Ovary (tissue), 3 donors: ENCODE data around the gene ANO2.

Experiments used
- EP300 ChIP-seq: sonication (generic); formaldehyde crosslinking; IDR thresholded peaks from one replicate; pipeline ENCODE4 v1.6.1; 2017; ENCODE audit warnings: antibody characterized with exemption
- POLR2A ChIP-seq: fragments of 450-650 bp; IDR thresholded peaks from one replicate; pipeline ENCODE4 v1.6.1; 2017; ENCODE audit warnings: antibody characterized with exemption, mild to moderate bottlenecking, moderate library complexity
- TF ChIP-seq, protein P1 (sequence below), 3 donors: fragments of 450-650 bp in 2 of 3; fragments of 200-600 bp in 1 of 3; IDR thresholded peaks; one replicate each; pipeline versions ENCODE4 v1.5.1 to v1.8.0; 2016 to 2022; ENCODE audit warnings: antibody characterized with exemption in 3 of 3, mild to moderate bottlenecking in 1 of 3
- donor health status: DM: no; HTN: no; CAD: no.

DNA sequence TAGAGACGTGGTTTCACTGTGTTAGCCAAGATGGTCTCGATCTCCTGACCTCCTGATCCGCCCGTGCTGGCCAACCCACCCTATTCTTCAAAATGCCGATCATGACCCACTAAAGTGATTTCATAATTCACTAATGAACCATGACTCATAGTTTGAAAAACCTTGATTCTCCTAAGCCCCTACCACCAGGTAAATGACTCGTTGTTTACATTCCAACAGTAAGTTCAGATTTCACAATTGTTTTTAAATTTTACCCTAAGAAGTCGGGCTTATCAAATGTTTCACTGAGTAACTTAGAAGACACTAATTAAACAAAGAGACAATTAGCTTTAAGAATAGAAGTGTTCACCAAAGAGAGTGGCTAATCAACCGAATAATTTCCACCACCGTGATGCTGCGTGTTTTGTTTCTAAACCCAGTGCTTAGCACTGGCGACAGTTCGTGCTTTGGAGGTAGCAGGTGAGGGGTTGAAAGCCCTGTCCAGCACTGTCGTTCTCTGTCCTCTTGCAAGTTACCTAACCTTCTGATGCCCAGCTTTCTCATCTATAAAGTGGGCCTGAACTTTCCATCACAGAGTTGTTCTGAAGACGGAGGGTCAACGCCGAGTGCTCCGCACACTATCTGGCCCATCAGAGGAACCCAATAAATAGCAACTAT is 376.6 kb downstream of the ANO2 start:
- TF ChIP-seq, protein P1, sequence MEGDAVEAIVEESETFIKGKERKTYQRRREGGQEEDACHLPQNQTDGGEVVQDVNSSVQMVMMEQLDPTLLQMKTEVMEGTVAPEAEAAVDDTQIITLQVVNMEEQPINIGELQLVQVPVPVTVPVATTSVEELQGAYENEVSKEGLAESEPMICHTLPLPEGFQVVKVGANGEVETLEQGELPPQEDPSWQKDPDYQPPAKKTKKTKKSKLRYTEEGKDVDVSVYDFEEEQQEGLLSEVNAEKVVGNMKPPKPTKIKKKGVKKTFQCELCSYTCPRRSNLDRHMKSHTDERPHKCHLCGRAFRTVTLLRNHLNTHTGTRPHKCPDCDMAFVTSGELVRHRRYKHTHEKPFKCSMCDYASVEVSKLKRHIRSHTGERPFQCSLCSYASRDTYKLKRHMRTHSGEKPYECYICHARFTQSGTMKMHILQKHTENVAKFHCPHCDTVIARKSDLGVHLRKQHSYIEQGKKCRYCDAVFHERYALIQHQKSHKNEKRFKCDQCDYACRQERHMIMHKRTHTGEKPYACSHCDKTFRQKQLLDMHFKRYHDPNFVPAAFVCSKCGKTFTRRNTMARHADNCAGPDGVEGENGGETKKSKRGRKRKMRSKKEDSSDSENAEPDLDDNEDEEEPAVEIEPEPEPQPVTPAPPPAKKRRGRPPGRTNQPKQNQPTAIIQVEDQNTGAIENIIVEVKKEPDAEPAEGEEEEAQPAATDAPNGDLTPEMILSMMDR (IDR thresholded peaks at IDR 0.05), result no peak
- TF ChIP-seq POLR2A (no peak), EP300 (no peak)
